H1 (cell line): Measurements from ENCODE around the gene BEAN1. TPM values are rescaled to one million over a fixed set of nuclear protein-coding genes. Genes with fewer than 3 reads are reported as not detected.

Source experiments
- CTCF ChIA-PET: fragments of 300-600 bp; sonication (Branson Sonifier 250); formaldehyde crosslinking; loops from one replicate; lab custom pipeline; 2021; ENCODE audit not compliant: partially characterized antibody; lab: Charles Lee
- POLR2A ChIA-PET: fragments of 300-600 bp; sonication (Branson Sonifier 250); formaldehyde crosslinking; loops from one replicate; lab custom pipeline; 2021; ENCODE audit warnings: inconsistent platforms; ENCODE audit not compliant: partially characterized antibody; lab: Charles Lee
- DNase-seq, 2 experiments: peaks; one replicate each; pipeline versions ENCODE4 v3.0.0 to v3.0.0-alpha.2; 2010 to 2022; ENCODE audit warnings: low spot score in 2 of 2, low read depth in 1 of 2, mixed read lengths in 1 of 2
- FAIRE-seq: peaks from 2 replicates; lab custom pipeline; 2011; peaks lifted over from hg19 to GRCh38; lab: Jason Lieb, UNC
- H2AFZ ChIP-seq: 2 replicates; pipeline ENCODE4 v1.8.1; 2012; ENCODE audit warnings: low read length, inconsistent platforms
- H2AK5ac ChIP-seq: 2 replicates; pipeline ENCODE4 v1.6.1; 2013; ENCODE audit warnings: low read depth, low read length
- H2BK120ac ChIP-seq: replicated peaks from 2 replicates; pipeline ENCODE3; 2013; ENCODE audit warnings: low read depth, low read length, inconsistent platforms
- H2BK12ac ChIP-seq: 2 replicates; pipeline ENCODE4 v1.6.1; 2013; ENCODE audit warnings: low read depth, low read length
- H2BK15ac ChIP-seq: 2 replicates; pipeline ENCODE4 v1.6.1; 2013; ENCODE audit warnings: low read length
- H2BK20ac ChIP-seq: 2 replicates; pipeline ENCODE4 v1.6.1; 2013; ENCODE audit warnings: low read length
- H2BK5ac ChIP-seq: 2 replicates; pipeline ENCODE4 v1.6.1; 2013; ENCODE audit warnings: low read depth, low read length
- H3K14ac ChIP-seq: 2 replicates; pipeline ENCODE4 v1.6.1; 2013; ENCODE audit warnings: inconsistent platforms; ENCODE audit not compliant: insufficient read length
- H3K18ac ChIP-seq: 2 replicates; pipeline ENCODE4 v1.6.1; 2013; ENCODE audit warnings: low read length; ENCODE audit errors: extremely low read depth
- H3K23ac ChIP-seq: 2 replicates; pipeline ENCODE4 v1.6.1; 2013; ENCODE audit warnings: inconsistent platforms; ENCODE audit not compliant: insufficient read length
- H3K23me2 ChIP-seq: 2 replicates; pipeline ENCODE4 v1.6.1; 2013; ENCODE audit warnings: low read depth, low read length
- H3K27ac ChIP-seq: 2 replicates; pipeline ENCODE4 v1.6.1; 2011; ENCODE audit warnings: low read depth, low read length, inconsistent platforms
- H3K27me3 ChIP-seq, 4 experiments: replicated peaks in 1 of 4; 1 replicate in 1 of 4; 2 replicates in 3 of 4; pipeline versions ENCODE4 v1.6.1 to v1.8.1; 2011 to 2013; ENCODE audit warnings: low read length in 3 of 4, mild to moderate bottlenecking in 3 of 4, inconsistent platforms in 2 of 4, mixed read lengths in 2 of 4, moderate library complexity in 1 of 4; ENCODE audit not compliant: control insufficient read depth in 3 of 4, insufficient read depth in 3 of 4; ENCODE audit errors: extremely low read depth in 1 of 4
- H3K36me3 ChIP-seq, 4 experiments: 2 replicates each; pipeline versions ENCODE4 v1.6.1 to v1.8.1; 2011 to 2013; ENCODE audit warnings: mild to moderate bottlenecking in 4 of 4, low read length in 3 of 4, moderate library complexity in 2 of 4, control low read depth in 1 of 4, inconsistent platforms in 1 of 4; ENCODE audit not compliant: insufficient read depth in 4 of 4, control insufficient read depth in 2 of 4
- H3K4ac ChIP-seq: replicated peaks from 2 replicates; pipeline ENCODE3; 2013; ENCODE audit warnings: low read length, low read depth, mixed read lengths, inconsistent platforms; ENCODE audit not compliant: insufficient read length
- H3K4me1 ChIP-seq, 4 experiments: replicated peaks in 1 of 4; 1 replicate in 1 of 4; 2 replicates in 3 of 4; pipeline versions ENCODE4 v1.6.1 to v1.8.1; 2011 to 2013; ENCODE audit warnings: low read length in 3 of 4, inconsistent platforms in 2 of 4, mixed read lengths in 1 of 4; ENCODE audit not compliant: insufficient read depth in 4 of 4, control insufficient read depth in 3 of 4
- H3K4me2 ChIP-seq, 2 experiments: 2 replicates each; pipeline versions ENCODE4 v1.6.1 to v1.8.1; 2011 to 2013; ENCODE audit warnings: low read depth in 2 of 2, low read length in 2 of 2, control low read depth in 1 of 2, inconsistent platforms in 1 of 2, mild to moderate bottlenecking in 1 of 2; ENCODE audit not compliant: insufficient read depth in 1 of 2
- H3K4me3 ChIP-seq, 4 experiments: fragments of 200-600, 300-600 bp in 1 of 4; sonication (generic), shearing (Covaris generic), sonication (Bioruptor Twin) in 1 of 4; 2 replicates each; pipeline versions ENCODE4 v1.5.1 to v1.8.1; 2011 to 2016; ENCODE audit warnings: low read length in 4 of 4, low read depth in 3 of 4, control low read depth in 2 of 4, inconsistent platforms in 2 of 4, mild to moderate bottlenecking in 2 of 4, mixed read lengths in 1 of 4, moderate library complexity in 1 of 4; ENCODE audit not compliant: insufficient read depth in 2 of 4; ENCODE audit errors: extremely low read depth in 1 of 4
- H3K56ac ChIP-seq: replicated peaks from 2 replicates; pipeline ENCODE3; 2013; ENCODE audit warnings: low read depth, mild to moderate bottlenecking, mixed read lengths, low read length, inconsistent platforms; ENCODE audit not compliant: insufficient read length
- H3K79me1 ChIP-seq: 2 replicates; pipeline ENCODE4 v1.6.1; 2013; ENCODE audit warnings: low read depth, low read length, control low read depth
- H3K79me2 ChIP-seq, 2 experiments: 2 replicates each; pipeline versions ENCODE4 v1.6.1 to v1.8.1; 2012 to 2013; ENCODE audit warnings: low read length in 2 of 2, mild to moderate bottlenecking in 2 of 2, inconsistent platforms in 1 of 2; ENCODE audit not compliant: insufficient read depth in 2 of 2, control insufficient read depth in 1 of 2
- H3K9ac ChIP-seq, 4 experiments: replicated peaks in 1 of 4; 1 replicate in 1 of 4; 2 replicates in 3 of 4; pipeline versions ENCODE4 v1.6.1 to v1.8.1; 2011 to 2013; ENCODE audit warnings: low read depth in 3 of 4, low read length in 3 of 4, control low read depth in 2 of 4, mild to moderate bottlenecking in 2 of 4, moderate library complexity in 2 of 4, inconsistent platforms in 1 of 4; ENCODE audit errors: extremely low read depth in 1 of 4
- H3K9me3 ChIP-seq, 2 experiments: 2 replicates each; pipeline versions ENCODE4 v1.6.1 to v1.8.1; 2012 to 2013; ENCODE audit warnings: mild to moderate bottlenecking in 2 of 2, moderate library complexity in 2 of 2, control low read depth in 1 of 2, inconsistent platforms in 1 of 2, low read depth in 1 of 2, low read length in 1 of 2, mixed read lengths in 1 of 2; ENCODE audit not compliant: insufficient read depth in 2 of 2
- H4K20me1 ChIP-seq, 2 experiments: replicated peaks in 1 of 2; 2 replicates each; pipeline versions ENCODE3 to v1.8.1; 2011 to 2013; ENCODE audit warnings: inconsistent platforms in 2 of 2, low read length in 2 of 2, mild to moderate bottlenecking in 1 of 2; ENCODE audit not compliant: insufficient read depth in 2 of 2, control insufficient read depth in 1 of 2
- H4K5ac ChIP-seq: 2 replicates; pipeline ENCODE4 v1.6.1; 2013; ENCODE audit warnings: low read length, low read depth, mixed read lengths, inconsistent platforms; ENCODE audit not compliant: insufficient read length
- H4K8ac ChIP-seq: 2 replicates; pipeline ENCODE4 v1.8.0; 2013; ENCODE audit warnings: mild to moderate bottlenecking, moderate library complexity, low read length, inconsistent platforms; ENCODE audit not compliant: insufficient read depth; ENCODE audit errors: extremely low read depth
- H4K91ac ChIP-seq: replicated peaks from 2 replicates; pipeline ENCODE3; 2013; ENCODE audit warnings: low read length, mixed read lengths, inconsistent platforms; ENCODE audit not compliant: insufficient read length
- CBX8 ChIP-seq: fragments of 300-800, 300-1000 bp; sonication (generic); IDR thresholded peaks from 2 replicates; pipeline ENCODE4 v1.7.1; 2016; ENCODE audit warnings: low read depth, low read length, borderline replicate concordance
- HDAC6 ChIP-seq: IDR thresholded peaks from one replicate; pipeline ENCODE4 v1.7.1; 2012; ENCODE audit warnings: low read depth, mild to moderate bottlenecking, inconsistent platforms, low read length, moderate library complexity
- MAFK ChIP-seq: IDR thresholded peaks from 2 replicates; pipeline ENCODE4 v1.6.1; 2012; ENCODE audit warnings: low read depth, mild to moderate bottlenecking, improper control_type of control experiment, low read length
- POLR2AphosphoS5 ChIP-seq: IDR thresholded peaks from 2 replicates; pipeline ENCODE4 v1.6.1; 2011; ENCODE audit warnings: low read depth, low read length
- TAF7 ChIP-seq: optimal IDR thresholded peaks from 2 replicates; pipeline ENCODE3; 2011; ENCODE audit warnings: low read depth, mild to moderate bottlenecking, inconsistent platforms, low read length, moderate library complexity, borderline replicate concordance
- WGBS, 2 experiments: shearing (Covaris generic) in 1 of 2; methylation state at CpG; one replicate each; pipeline versions ENCODE4 v1.1.6 to v1.1.7; 2013 to 2015; ENCODE audit warnings: low lambda C conversion rate in 2 of 2, mixed read lengths in 2 of 2, inconsistent platforms in 1 of 2, low coverage in 1 of 2, missing lambda C conversion rate in 1 of 2; ENCODE audit not compliant: insufficient replicate concordance in 2 of 2, insufficient coverage in 1 of 2, insufficient read length in 1 of 2; ENCODE audit errors: extremely low coverage in 1 of 2, missing lambda C conversion rate in 1 of 2; 5-methylcytosine and 5-hydroxymethylcytosine counted together
- polyA plus RNA-seq, 7 experiments: library from polyadenylated mRNA; depleted of rRNA in 3 of 7; stranded (reverse) in 5 of 7; unstranded in 2 of 7; fragments of >200 nt in 5 of 7; fragments of 200-250 nt in 2 of 7; gene quantifications; 1 replicate in 5 of 7; 2 replicates in 1 of 7; 4 replicates in 1 of 7; pipeline versions ENCODE4 v1.2.1 to v1.2.3, GENCODE V29; 2011 to 2013; ENCODE audit warnings: missing spikeins in 2 of 7, mixed read lengths in 2 of 7
- total RNA-seq: library from RNA; stranded (reverse); fragmentation: NEBNext Ultra II Directional; extraction: Animal tissue kit (Norgen Biotek cat#: 25700); gene quantifications from 2 replicates; pipeline ENCODE4 v1.2.1, GENCODE V29; 2021

BEAN1 gene
- total and polyA plus RNA-seq, 2 of the 8 experiments (the other 6 are each of a cell fraction or from before 2014, with no cell fraction given): 0.08 TPM; not detected in 1

DNA sequence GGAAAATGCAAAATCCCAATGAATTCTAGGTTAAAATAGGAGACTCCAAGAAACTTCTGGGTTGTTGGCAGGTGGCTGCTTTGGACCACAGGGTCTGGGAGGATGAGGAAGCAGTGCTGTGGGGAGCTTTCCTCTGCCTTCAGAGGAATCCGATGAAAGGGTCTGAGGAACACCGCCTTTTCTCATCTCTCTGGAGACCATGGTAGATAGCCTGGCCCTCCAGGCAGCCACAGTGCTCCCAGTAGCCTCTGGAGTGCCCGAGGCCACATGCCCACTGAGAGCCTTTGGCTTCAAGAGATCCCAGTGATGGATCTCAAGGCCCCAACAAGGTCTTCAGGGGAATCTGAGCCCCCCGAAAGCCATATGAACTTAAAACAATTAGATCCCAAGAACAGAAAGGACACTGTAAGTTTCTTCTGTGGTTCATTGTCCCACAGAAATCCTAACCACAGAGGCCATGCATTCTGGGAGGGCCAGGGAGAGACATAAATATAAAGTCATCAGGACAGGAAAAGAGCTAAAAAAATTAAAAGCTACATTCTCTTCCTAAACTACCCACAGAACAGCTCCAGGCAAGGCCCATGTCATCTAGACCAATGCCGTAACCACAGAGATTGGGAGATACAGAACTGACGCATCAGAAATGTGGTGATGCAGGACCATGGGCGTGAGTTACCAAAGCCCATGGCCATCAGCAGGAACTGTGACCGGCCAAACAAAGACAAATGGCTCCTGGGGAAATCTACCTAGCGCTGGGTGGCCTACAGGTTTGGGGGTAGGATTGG is 98.5 kb downstream of the BEAN1 start:
- Histone ChIP-seq H3K18ac (no peak overlapping the region), H4K8ac (peak overlapping the region; percentile 2; the same call in 1 of the 2 replicates), H3K4me2 (no peak overlapping the region), H4K5ac (no peak overlapping the region), H3K4me1 (no peaks in the 10 kb centered on the region), H2BK15ac (no peak overlapping the region), H3K23me2 (no peaks in the 10 kb centered on the region), H3K36me3 (no peaks in the 10 kb centered on the region), H3K27me3 (no peaks in the 10 kb centered on the region), H2BK120ac (no peak overlapping the region), H3K79me1 (no peaks in the 10 kb centered on the region), H3K56ac (no peak overlapping the region), H4K91ac (no peak overlapping the region), H3K9me3 (no peaks in the 10 kb centered on the region), H3K27ac (no peak overlapping the region), H2AK5ac (no peak overlapping the region), H3K9ac (no peak overlapping the region), H3K79me2 (no peaks in the 10 kb centered on the region), H3K14ac (no peak overlapping the region), H3K4ac (no peak overlapping the region), H3K23ac (no peak overlapping the region), H2BK12ac (no peak overlapping the region), H2BK20ac (no peak overlapping the region), H2AFZ (no peak overlapping the region), H3K4me3 (no peak overlapping the region), H4K20me1 (no peaks in the 10 kb centered on the region), H2BK5ac (no peak overlapping the region)
- no peak for FAIRE-seq
- ChIA-PET POLR2A (no interaction called here), CTCF (interaction anchor here (0.7 to 1.7 kb wide), 4 partner anchors 16 to 168 kb away, joined by 3 to 5 read pairs (median 4); no protein-coding TSS in a partner anchor)
- WGBS, 2 experiments: 92% methylated on average over 9 of the region's 9 CpGs; no CpG with 5 or more reads in 1 of the 2 experiments
- DNase-seq: no peak
- TF ChIP-seq CBX8 (no peak), TAF7 (no peak), HDAC6 (no peak), MAFK (no peak), POLR2AphosphoS5 (no peak)
